HG03045 (cell line): Measurements from ENCODE around the gene CBY3.
"Not testable (repeated sequence)": the region's sequence is repeated elsewhere in the genome, so short reads cannot be mapped to it uniquely, and the experiment has no call there.

ENCODE experiments used
- ATAC-seq: cut with Tn5 transposase; IDR thresholded peaks from one replicate; pipeline ENCODE4 v1.9.1; 2021; ENCODE audit warnings: mild to moderate bottlenecking, moderate library complexity; ENCODE audit not compliant: unreplicated experiment

The CBY3 gene

GRCh38 chr5:179678223-179679013 lies 2.4 kb downstream of the CBY3 start:
- ATAC-seq: peak; percentile 89

DNA sequence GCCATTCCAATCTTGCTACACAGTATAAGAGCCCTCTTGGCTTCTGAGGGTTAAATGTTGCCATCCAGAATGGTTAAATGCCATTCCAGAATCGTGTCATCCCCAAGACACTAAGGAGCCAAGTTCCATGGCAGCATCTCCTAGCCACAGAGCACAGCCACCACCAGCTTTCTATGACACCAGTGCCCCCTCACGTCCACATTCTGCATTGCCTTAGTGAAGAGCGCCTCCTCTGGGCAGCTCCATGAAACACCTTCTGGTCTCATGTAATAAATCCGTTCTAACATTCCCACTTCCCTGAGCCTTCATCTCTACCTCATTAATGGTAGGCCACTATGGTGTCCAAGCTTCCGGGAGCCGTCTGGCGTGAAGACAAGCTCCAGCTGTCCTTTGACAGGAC lies 12.4 kb downstream of the CBY3 start:
- no peak for ATAC-seq

- ATAC-seq: not testable (repeated sequence)
Observed at GRCh38 chr5:179661647-179662046, 19.2 kb downstream of the CBY3 start.

GRCh38 chr5:179658179-179658856 lies 22.5 kb downstream of the CBY3 start:
- ATAC-seq: peak; percentile 51

- ATAC-seq: peak; percentile 87
Observed at GRCh38 chr5:179657302-179658178, 23.3 kb downstream of the CBY3 start.

DNA sequence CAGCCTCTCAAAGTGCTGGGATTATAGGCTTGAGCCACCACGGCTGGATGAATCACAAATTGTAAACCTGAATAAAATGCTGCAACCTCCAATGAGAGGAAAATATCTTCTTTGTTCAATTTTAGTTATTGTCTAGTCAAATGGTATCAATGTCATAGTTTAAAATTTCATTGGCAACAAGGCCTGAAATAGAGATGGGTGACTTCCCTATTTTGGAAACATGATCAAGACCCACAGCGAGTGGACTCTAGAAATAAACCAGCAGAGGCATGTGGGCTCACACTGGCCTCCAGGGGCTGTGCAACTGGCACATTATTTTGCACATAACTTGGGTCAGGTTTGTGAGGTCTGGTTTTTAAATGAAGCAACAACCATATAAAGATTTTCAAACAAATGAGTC lies 27.7 kb downstream of the CBY3 start:
- not testable (repeated sequence) for ATAC-seq

DNA sequence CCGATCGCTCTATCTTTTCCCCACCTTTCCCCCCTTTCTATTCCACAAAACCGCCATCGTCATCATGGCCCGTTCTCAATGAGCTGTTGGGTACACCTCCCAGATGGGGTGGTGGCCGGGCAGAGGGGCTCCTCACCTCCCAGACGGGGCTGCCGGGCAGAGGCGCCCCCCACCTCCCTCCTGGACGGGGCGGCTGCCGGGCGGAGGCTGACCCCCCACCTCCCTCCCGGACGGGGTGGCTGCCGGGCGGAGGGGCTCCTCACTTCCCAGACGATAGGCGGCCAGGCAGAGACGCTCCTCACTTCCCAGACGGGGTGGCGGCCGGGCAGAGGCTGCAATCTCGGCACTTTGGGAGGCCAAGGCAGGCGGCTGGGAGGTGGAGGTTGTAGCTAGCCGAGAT lies 30.6 kb downstream of the CBY3 start:
- ATAC-seq: not testable (repeated sequence)

- not testable (repeated sequence) for ATAC-seq
Observed at GRCh38 chr5:179649166-179649703, 31.6 kb downstream of the CBY3 start.

- no peak for ATAC-seq
Observed at GRCh38 chr5:179648410-179648809, 32.4 kb downstream of the CBY3 start.

DNA sequence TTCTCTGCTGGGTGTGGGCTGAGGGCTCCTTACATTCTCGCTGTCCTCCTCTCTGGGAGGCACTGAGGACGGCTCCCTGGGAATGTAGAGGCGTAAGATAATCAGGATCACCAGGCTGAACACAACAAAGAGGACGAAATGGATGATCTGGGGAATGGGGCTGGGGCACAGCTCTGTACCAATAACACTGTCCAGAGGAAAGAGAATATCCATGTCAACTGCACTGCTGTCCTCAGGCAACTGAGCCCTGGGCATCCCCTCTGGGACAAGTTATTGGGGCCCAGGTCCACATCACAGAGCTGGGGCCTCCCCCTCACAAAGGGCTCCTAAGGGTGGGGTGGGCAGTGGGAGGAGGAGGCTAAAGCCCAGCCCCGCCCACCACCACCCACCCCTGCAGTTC lies 36.1 kb downstream of the CBY3 start:
- not testable (repeated sequence) for ATAC-seq

GRCh38 chr5:179643141-179643920 lies 37.5 kb downstream of the CBY3 start:
- ATAC-seq: not testable (repeated sequence)

GRCh38 chr5:179642626-179643025 lies 38.2 kb downstream of the CBY3 start:
- not testable (repeated sequence) for ATAC-seq

GRCh38 chr5:179641745-179642144 lies 39.1 kb downstream of the CBY3 start:
- ATAC-seq: not testable (repeated sequence)

DNA sequence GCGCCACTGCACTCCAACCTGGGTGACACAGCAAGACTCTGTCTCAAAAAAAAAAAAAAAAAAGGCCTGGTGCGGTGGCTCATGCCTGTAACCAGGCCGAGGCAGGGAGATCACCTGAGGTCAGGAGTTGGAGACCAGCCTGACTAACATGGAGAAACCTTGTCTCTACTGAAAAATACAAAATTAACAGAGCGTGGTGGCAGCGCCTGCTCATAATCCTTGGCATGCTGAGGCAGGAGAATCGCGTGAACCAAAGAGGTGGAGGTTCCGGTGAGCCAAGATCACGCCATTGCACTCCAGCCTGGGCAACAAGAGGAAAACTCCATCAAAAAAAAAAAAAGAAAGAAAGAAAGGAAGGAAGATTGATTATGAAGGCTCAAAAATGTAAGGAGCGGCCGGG lies 41.5 kb downstream of the CBY3 start:
- not testable (repeated sequence) for ATAC-seq

DNA sequence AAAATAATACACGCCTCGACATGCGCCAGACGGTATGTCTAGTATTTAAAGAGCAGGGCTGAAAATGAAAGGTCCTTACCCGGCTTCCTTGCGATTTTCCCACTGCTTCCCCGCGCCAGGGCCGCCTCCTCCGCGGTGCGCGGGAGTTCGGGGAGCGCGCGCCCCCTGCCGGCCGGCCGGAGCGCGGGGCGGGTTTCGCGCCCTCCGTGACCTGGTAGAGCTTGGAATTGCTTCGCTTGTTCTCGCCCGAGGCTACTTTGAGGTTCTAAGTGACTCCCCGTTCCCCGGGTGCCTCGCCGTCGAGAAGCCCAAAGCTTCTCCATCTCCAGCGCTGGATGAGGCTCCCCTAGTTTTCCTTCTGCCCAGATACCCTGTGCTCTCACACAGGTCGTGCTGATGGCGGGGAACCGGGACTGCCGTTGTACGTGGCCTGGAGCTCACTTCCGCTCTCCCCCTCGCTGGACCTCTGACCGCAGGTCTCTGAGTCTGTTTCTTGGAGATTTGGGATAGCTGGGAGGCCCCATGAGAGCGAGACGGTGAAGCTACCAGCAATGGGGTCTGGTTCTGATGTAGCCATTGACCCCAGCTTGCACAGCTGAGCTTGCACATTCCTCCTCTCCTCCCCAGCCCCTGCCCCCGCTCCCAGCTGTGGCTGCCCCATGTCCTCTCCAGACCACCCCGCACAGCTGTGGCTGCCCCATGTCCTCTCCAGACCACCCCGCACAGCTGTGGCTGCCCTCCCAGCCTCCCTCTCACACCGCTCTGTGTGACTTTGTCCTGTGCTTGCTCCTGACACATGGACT lies 46.3 kb downstream of the CBY3 start:
- ATAC-seq: peak; percentile 90

DNA sequence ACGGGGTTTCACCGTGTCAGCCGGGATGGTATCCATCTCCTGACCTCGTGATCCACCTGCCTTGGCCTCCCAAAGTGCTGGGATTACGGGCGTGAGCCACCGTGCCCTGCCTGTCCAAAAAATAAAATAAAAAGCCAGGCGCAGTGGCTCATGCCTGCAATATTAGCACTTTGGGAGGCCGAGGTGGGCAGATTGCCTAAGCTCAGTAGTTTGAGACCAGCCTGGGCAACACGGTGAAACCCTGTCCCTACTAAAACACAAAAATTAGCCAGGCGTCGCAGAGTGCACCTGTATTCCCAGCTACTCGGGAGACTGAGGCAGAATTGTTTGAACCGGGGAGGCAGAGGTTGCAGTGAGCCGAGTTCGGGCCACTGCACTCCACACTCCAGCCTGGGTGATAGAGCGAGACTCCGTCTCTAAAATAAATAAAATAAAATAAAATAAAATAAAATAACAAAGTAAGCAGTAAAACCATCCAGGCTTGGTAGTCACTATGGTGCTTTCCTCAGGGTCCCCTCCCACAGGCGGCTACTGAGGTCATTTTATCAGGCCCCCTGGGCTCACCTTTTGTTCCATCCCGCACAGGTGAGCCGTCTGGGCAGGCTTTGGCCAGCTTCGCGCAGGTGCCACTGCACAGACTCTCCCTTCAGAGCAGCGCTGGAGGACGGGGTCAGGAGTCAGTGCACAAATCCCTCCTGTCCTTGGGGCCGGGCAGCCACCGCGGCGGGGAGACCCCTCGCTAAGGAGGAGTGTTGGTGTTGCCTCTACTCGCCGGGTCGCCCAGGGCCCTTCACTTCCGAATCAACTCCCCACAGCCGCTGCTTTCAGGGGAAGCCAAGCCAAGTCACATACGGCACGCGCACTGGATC lies 47.1 kb downstream of the CBY3 start:
- peak; percentile 47 for ATAC-seq
